NCI-H1048 (cell line): ENCODE data around the gene ACAP3.

Experiments used
- DNase-seq: peaks from one replicate; lab custom pipeline; 2025; lab: John Stamatoyannopoulos, UW

Gene ACAP3

DNA sequence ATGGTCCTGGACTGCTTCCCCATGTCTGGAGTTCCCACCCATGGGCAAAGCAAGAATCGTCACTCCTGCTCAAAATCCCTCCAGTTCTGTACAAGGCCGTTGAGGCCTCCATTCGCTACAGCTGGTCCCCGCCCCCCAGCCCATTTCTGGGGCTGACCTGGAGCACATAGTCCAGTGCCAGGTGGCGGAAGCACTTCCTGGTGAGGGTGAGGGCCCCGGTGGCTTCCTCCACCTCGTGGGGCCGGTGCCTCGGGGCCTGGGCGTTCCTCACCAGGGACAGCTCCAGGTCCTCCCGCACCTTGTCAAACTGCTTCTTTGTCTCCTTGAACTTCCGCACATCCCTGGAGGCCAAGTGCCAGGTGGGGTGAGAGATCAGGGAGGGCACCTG lies 7.4 kb downstream of the ACAP3 start:
- no peak for DNase-seq

- DNase-seq: no peak
Observed at GRCh38 chr1:1299686-1300351, 7.9 kb downstream of the ACAP3 start.

- no peak for DNase-seq
Observed at GRCh38 chr1:1298861-1299685, 8.7 kb downstream of the ACAP3 start.

- no peak for DNase-seq
Observed at GRCh38 chr1:1297802-1298424, 9.8 kb downstream of the ACAP3 start.

DNA sequence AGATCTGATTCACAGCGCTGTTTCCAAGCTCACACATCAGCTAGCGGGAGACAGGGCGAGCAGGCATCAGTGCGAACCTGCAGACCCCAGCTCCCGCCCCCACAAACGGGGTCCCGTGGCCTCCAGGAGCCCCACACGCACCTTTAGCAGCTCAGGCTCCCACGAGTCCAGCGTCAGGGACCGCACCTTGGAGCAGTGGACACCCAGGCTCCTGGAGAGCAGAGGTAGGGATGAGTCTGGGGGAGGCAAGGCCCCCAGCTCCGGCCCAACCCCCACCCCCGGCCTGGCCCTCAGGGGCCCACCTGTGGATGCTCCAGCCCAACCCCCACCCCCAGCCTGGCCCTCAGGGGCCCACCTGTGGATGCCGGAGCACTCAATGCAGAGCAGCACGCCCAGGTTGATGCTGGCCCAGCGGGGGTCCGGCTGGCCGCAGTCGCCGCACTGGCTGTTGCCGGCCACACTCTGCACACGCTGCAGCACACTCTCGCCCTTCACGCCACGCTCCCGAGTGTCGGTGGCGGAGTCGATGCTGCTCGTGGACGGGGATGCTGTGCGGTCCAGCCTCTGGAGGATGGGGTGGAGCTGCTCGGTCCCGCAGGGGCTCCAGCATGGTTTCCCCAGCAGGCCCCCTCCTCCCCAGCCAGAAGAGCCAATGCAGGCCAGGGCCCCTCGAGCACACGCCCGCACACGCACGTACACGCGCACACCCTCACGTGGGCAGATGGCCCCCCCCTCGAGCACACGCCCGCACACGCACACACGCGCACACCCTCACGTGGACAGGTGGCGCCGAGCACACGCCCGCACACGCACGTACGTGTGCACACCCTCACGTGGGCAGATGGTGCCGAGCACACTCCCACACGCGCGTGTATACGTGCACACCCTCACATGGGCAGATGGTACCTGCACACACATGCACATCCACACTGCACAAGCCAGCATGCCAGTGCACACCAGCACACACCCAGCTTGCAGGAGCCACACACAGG lies 11.4 kb downstream of the ACAP3 start:
- DNase-seq: no peak

DNA sequence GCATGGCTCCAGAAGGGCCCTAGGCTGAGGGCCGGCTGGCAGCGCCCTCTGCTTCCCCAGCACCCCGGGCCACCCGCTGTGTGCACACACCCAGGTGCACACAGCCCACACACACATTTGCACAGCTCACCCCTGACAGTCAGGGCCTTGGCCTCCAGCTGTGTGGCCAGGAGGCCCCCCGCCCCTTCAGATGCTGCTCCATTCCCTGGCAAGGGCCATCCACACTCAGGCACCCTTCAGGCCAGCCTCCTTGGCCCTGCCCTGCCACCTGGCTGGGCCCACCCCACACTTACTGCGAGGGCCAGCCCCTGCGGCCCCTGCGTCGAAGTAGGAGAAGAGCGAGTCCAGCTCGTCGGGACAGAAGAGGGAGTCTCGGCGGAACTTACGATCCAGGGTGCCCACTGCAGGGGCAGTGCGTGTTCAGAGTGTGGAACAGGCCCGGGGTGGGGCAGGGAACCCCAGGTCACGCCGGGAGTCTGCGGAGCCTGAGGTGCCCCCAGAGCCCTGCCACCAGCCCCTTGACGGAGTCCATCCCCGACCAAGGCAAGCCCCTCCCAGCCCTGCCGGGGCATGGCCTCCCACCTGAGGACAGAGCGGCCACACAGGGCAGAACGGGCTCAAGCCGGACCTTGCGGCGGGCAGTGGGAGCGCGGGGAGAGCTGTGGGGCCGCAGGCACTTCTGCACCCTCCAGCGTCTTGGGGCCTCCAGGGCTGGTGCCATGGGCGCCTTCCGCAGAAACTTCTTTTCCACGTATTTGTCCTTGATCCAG lies 12.4 kb downstream of the ACAP3 start:
- DNase-seq: no peak

GRCh38 chr1:1294250-1294890 lies 13.4 kb downstream of the ACAP3 start:
- DNase-seq: no peak

- DNase-seq: peak; percentile 48
Observed at GRCh38 chr1:1293263-1294249, 14.2 kb downstream of the ACAP3 start.

DNA sequence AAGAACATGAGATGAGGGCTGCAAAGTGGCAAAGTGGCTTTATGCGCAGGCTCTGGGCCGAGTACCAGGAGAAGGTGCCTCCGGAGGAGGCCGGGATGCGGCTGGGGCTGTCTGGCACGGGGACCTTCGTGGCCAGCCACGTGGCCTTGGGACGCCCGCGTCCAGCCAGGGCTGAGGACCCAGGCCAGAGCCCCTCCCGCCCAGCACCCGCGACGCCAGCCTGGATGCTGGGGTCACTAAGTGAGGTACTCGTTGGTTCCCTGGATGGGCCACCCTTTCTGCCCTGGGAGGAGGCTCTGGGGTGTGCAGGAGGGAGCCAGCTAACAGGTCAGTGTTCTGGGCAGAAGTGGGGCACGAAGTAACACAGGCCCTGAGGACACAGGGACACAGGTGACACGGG lies 14.9 kb downstream of the ACAP3 start:
- no peak for DNase-seq

GRCh38 chr1:1292442-1292779 lies 15.3 kb downstream of the ACAP3 start:
- no peak for DNase-seq

- DNase-seq: no peak
Observed at GRCh38 chr1:1291548-1292441, 15.9 kb downstream of the ACAP3 start.

DNA sequence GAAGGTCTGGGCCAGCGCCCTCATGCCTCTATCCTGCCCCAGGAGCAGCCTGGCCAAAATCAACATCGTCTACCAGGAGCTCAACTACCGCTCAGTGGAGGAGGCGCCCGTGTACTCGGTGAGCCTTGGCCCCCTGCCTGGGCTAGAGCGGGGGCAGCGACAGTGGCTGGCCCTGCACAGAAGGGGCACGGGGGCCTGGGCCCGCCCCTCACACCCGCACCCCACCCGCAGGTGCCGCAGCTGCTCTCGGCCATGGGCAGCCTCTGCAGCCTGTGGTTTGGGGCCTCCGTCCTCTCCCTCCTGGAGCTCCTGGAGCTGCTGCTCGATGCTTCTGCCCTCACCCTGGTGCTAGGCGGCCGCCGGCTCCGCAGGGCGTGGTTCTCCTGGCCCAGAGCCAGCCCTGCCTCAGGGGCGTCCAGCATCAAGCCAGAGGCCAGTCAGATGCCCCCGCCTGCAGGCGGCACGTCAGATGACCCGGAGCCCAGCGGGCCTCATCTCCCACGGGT lies 16.7 kb downstream of the ACAP3 start:
- no peak for DNase-seq

GRCh38 chr1:1290238-1290731 lies 17.4 kb downstream of the ACAP3 start:
- DNase-seq: peak; percentile 36

- DNase-seq: no peak
Observed at GRCh38 chr1:1287288-1288110, 20.2 kb downstream of the ACAP3 start.

DNA sequence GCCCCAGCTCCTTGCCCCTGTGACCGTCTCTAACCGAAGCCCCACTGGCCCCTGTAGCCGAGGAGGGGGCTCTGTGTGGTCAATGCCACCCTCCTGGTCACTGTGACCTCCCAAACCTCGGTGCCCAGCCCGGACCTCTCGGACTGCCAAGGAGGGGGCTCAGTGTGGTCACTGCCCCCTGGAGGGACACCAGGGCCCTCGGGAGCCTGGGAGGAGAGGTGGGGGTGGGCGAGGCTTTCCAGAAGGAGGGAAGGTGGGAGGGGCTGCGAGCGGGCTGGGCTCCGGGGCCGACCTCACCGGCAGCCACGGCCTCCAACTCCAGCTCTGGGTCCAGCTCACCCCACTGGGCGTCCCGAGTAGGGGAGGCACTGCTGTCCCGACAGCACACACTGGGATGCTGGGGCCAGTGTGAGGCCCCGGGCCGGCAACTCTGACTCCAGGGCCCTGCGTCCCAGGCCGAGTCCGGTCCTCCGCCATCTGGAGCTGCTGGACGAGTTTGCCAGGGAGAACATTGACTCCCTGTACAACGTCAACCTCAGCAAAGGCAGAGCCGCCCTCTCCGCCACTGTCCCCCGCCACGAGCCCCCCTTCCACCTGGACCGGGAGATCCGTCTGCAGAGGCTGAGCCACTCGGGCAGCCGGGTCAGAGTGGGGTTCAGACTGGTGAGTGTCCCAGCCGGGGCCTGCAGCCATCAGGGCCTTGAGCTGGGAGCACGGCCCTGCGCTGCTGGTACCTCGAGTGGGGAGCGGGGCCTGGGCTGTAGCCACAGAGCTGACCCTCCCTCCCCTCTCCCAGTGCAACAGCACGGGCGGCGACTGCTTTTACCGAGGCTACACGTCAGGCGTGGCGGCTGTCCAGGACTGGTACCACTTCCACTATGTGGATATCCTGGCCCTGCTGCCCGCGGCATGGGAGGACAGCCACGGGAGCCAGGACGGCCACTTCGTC lies 21.1 kb downstream of the ACAP3 start:
- no peak for DNase-seq
